Measurements from ENCODE around the gene ULBP1.
"Not testable (repeated sequence)": the region's sequence is repeated elsewhere in the genome, so short reads cannot be mapped to it uniquely, and the experiment has no call there.

The ULBP1 gene

GRCh38 chr6:149963462-149964307 lies at the start of gene ULBP1:
TSS of gene ULBP1 (plus strand) at chr6:149963943. CDS start at chr6:149964050, 107 bp downstream.
- DNase-seq = peak; percentile 90

- DNase-seq = no peak
Observed at GRCh38 chr6:149915970-149916865, 47.5 kb upstream of the ULBP1 start.

GRCh38 chr6:149917679-149918078 lies 46.1 kb upstream of the ULBP1 start:
- no peak for DNase-seq

GRCh38 chr6:149918151-149918905 lies 45.4 kb upstream of the ULBP1 start:
- no peak for DNase-seq

GRCh38 chr6:149919126-149919833 lies 44.5 kb upstream of the ULBP1 start:
- DNase-seq = not testable (repeated sequence)

GRCh38 chr6:149919834-149920225 lies 43.9 kb upstream of the ULBP1 start:
- peak; percentile 25 for DNase-seq

GRCh38 chr6:149921361-149921760 lies 42.4 kb upstream of the ULBP1 start:
- peak; percentile 42 for DNase-seq

- DNase-seq = peak; percentile 49
Observed at GRCh38 chr6:149922091-149922490, 41.7 kb upstream of the ULBP1 start.

GRCh38 chr6:149922642-149923326 lies 41.0 kb upstream of the ULBP1 start, which contains the start of gene RAET1G:
TSS of gene RAET1G (minus strand) at chr6:149923121. CDS start at chr6:149923010, 111 bp downstream.
- DNase-seq = peak; percentile 82

- DNase-seq = peak; percentile 49
Observed at GRCh38 chr6:149923327-149923986, 40.3 kb upstream of the ULBP1 start.

- peak; percentile 48 for DNase-seq
Observed at GRCh38 chr6:149924206-149924932, 39.4 kb upstream of the ULBP1 start.

GRCh38 chr6:149924933-149925252 lies 38.9 kb upstream of the ULBP1 start:
- DNase-seq = peak; percentile 53

- peak; percentile 53 for DNase-seq
Observed at GRCh38 chr6:149925253-149925973, 38.3 kb upstream of the ULBP1 start.

GRCh38 chr6:149925974-149926777 lies 37.6 kb upstream of the ULBP1 start:
- DNase-seq = peak; percentile 88

- DNase-seq = not testable (repeated sequence)
Observed at GRCh38 chr6:149927025-149927424, 36.7 kb upstream of the ULBP1 start.

GRCh38 chr6:149929422-149929821 lies 34.3 kb upstream of the ULBP1 start:
- DNase-seq = peak; percentile 53

GRCh38 chr6:149931501-149931900 lies 32.2 kb upstream of the ULBP1 start:
- DNase-seq = no peak

- no peak for DNase-seq
Observed at GRCh38 chr6:149933036-149933435, 30.7 kb upstream of the ULBP1 start.

GRCh38 chr6:149933461-149933860 lies 30.3 kb upstream of the ULBP1 start:
- peak; percentile 25 for DNase-seq
